ENCODE measurements around the gene EFNA2. TPM values are rescaled to one million over a fixed set of nuclear protein-coding genes. Genes with fewer than 3 reads are reported as not detected.
A peak's percentile ranks its signal among the peaks of the same experiment; 100 is the strongest.

The EFNA2 gene
- polyA plus RNA-seq, 1 of the 3 experiments (the other 2 are of a cell fraction): 1.1 TPM

DNA sequence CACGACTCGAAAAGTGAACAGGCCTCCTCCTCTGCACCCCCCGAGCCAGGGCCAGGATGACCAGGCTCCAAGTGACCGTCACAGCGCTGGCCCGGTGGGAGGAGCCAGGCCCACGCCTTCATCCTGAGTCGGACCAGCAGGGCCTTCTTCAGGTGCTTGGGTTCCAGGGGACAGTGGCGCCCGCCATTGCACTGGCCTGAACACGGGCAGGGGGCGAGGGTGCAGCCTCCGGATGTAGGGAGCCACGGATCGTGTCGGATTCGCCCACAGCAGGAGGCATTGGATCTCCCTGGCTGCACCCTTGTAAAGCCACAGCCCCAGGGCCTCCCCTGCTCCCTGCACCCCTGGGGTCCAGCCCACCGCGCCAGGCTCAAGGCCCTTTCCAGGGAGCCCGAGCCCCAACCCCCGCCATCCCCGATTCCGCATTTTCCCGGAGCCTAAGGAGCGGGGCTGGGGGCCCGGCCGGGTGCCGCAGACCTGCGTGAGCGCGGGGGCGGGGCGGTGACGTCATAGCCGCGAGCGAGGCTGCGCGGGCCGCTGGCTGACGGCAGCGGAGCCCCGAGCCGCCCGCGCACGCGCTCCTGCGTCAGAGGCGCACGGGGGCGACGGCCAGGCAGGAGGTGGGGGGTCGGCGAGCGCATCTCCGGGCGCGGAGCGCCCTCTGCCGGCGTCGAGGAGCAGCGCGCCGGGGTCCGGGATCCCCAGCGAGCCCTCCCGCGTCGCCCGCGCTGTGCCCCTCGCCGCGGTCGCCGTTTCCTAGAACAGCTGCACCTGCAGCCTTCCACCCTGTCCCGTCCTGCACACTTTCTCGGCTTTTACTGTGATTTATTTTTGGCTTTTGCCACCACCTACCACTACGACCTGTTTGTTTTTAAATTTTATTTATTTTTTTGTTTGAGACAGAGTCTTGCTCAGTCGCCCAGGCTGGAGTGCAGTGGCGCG is 45.6 kb upstream of the EFNA2 start (continued):
- TF ChIP-seq, protein P1, sequence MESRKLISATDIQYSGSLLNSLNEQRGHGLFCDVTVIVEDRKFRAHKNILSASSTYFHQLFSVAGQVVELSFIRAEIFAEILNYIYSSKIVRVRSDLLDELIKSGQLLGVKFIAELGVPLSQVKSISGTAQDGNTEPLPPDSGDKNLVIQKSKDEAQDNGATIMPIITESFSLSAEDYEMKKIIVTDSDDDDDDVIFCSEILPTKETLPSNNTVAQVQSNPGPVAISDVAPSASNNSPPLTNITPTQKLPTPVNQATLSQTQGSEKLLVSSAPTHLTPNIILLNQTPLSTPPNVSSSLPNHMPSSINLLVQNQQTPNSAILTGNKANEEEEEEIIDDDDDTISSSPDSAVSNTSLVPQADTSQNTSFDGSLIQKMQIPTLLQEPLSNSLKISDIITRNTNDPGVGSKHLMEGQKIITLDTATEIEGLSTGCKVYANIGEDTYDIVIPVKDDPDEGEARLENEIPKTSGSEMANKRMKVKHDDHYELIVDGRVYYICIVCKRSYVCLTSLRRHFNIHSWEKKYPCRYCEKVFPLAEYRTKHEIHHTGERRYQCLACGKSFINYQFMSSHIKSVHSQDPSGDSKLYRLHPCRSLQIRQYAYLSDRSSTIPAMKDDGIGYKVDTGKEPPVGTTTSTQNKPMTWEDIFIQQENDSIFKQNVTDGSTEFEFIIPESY (IDR thresholded peaks at IDR 0.05; ENCODE audit: borderline replicate concordance, low read depth): no peak
- TF ChIP-seq EP300 (IDR thresholded peaks at IDR 0.05; ENCODE audit: borderline replicate concordance in 1 of 2, low read depth in 1 of 2, low read length in 1 of 2) (no peak), RAD21 (IDR thresholded peaks at IDR 0.05; ENCODE audit: low read length) (peak; percentile 85), TAF1 (IDR thresholded peaks at IDR 0.05; ENCODE audit: borderline replicate concordance, low read depth, low read length) (no peak), REST (IDR thresholded peaks at IDR 0.05; ENCODE audit: low read depth, low read length) (no peak), RCOR1 (IDR thresholded peaks at IDR 0.05; ENCODE audit: low read length) (0 out of 2 replicates have a peak, but pooled peaks have one; percentile 7), FOXJ3 (CRISPR knock-in tag; IDR thresholded peaks at IDR 0.05) (no peak), USF2 (IDR thresholded peaks at IDR 0.05; ENCODE audit: borderline replicate concordance, low read depth, low read length) (no peak), YY1 (IDR thresholded peaks at IDR 0.05; ENCODE audit: low read depth) (no peak), TEAD4 (IDR thresholded peaks at IDR 0.05; ENCODE audit: borderline replicate concordance, insufficient read depth) (no peak), TCF12 (IDR thresholded peaks at IDR 0.05) (no peak)
- TF ChIP-seq, protein P2, sequence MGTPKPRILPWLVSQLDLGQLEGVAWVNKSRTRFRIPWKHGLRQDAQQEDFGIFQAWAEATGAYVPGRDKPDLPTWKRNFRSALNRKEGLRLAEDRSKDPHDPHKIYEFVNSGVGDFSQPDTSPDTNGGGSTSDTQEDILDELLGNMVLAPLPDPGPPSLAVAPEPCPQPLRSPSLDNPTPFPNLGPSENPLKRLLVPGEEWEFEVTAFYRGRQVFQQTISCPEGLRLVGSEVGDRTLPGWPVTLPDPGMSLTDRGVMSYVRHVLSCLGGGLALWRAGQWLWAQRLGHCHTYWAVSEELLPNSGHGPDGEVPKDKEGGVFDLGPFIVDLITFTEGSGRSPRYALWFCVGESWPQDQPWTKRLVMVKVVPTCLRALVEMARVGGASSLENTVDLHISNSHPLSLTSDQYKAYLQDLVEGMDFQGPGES (IDR thresholded peaks at IDR 0.05; ENCODE audit: low read depth, low read length): no peak

Data from SK-N-SH (cell line).